Stomach smooth muscle (tissue), 2 donors: ENCODE measurements around the gene FGF12.

Experiments
- H3K27ac ChIP-seq: one replicate; pipeline ENCODE4 v1.7.0; 2013; ENCODE audit warnings: mild to moderate bottlenecking, low read length, inconsistent platforms
- H3K27me3 ChIP-seq, 2 donors: one replicate each; pipeline ENCODE4 v1.7.0; 2013; ENCODE audit warnings: low read length in 2 of 2; ENCODE audit not compliant: insufficient read depth in 2 of 2, control insufficient read depth in 1 of 2
- H3K36me3 ChIP-seq, 2 donors: one replicate each; pipeline ENCODE4 v1.7.0; 2013; ENCODE audit warnings: low read length in 2 of 2; ENCODE audit not compliant: control insufficient read depth in 2 of 2, insufficient read depth in 2 of 2
- H3K4me1 ChIP-seq: one replicate; pipeline ENCODE4 v1.7.0; 2013; ENCODE audit warnings: low read length; ENCODE audit not compliant: control insufficient read depth, insufficient read depth
- H3K4me3 ChIP-seq, 2 donors: one replicate each; pipeline ENCODE4 v1.7.0; 2013; ENCODE audit warnings: low read length in 2 of 2
- H3K9ac ChIP-seq, 2 donors: one replicate each; pipeline ENCODE4 v1.7.0; 2013; ENCODE audit warnings: low read length in 2 of 2, mild to moderate bottlenecking in 1 of 2
- H3K9me3 ChIP-seq, 2 donors: one replicate each; pipeline ENCODE4 v1.7.0; 2013; ENCODE audit warnings: low read length in 2 of 2; ENCODE audit not compliant: control insufficient read depth in 2 of 2
- donor health status: healthy.
- donor health status: Pancreatic carcinoma.

The FGF12 gene

GRCh38 chr3:192417017-192417416 lies 310.3 kb downstream of the FGF12 start:
- Histone ChIP-seq H3K9me3 (no peaks in the 10 kb centered on the region), H3K36me3 (no peaks in the 10 kb centered on the region), H3K9ac (no peak overlapping the region), H3K27me3 (no peaks in the 10 kb centered on the region), H3K4me1 (no peaks in the 10 kb centered on the region), H3K27ac (no peak overlapping the region), H3K4me3 (no peak overlapping the region)

GRCh38 chr3:192413461-192413860 lies 313.9 kb downstream of the FGF12 start:
- H3K27ac ChIP-seq = no peak overlapping the region
- H3K27me3 ChIP-seq = peaks cover 0 to 13% of the 10 kb centered on the region in 2 donors
- H3K4me1 ChIP-seq = peaks cover 3% of the 10 kb centered on the region
- no peak overlapping the region for H3K9ac ChIP-seq
- no peaks in the 10 kb centered on the region for H3K36me3 ChIP-seq
- no peak overlapping the region for H3K4me3 ChIP-seq
- H3K9me3 ChIP-seq = no peaks in the 10 kb centered on the region

GRCh38 chr3:192410684-192410960 lies 316.7 kb downstream of the FGF12 start:
- Histone ChIP-seq H3K9me3 (no peaks in the 10 kb centered on the region), H3K4me1 (peaks cover 3% of the 10 kb centered on the region), H3K27me3 (peaks cover 0 to 29% of the 10 kb centered on the region in 2 donors), H3K9ac (no peak overlapping the region), H3K4me3 (peak overlapping the region in 1 of 2 donors; percentile 66), H3K27ac (no peak overlapping the region), H3K36me3 (no peaks in the 10 kb centered on the region)

- no peaks in the 10 kb centered on the region for H3K36me3 ChIP-seq
- no peak overlapping the region for H3K9ac ChIP-seq
- H3K27me3 ChIP-seq = peaks cover 0 to 30% of the 10 kb centered on the region in 2 donors
Measured at GRCh38 chr3:192409838-192410683, 317.3 kb downstream of the FGF12 start.

GRCh38 chr3:192409201-192409837 lies 318.0 kb downstream of the FGF12 start:
- H3K27me3 ChIP-seq = peaks cover 0 to 30% of the 10 kb centered on the region in 2 donors
- peaks cover 3% of the 10 kb centered on the region for H3K4me1 ChIP-seq
- no peak overlapping the region for H3K27ac ChIP-seq
- no peaks in the 10 kb centered on the region for H3K9me3 ChIP-seq
- H3K36me3 ChIP-seq = no peaks in the 10 kb centered on the region
- H3K9ac ChIP-seq = no peak overlapping the region
- peak overlapping the region; percentile 64 to 66 for H3K4me3 ChIP-seq

More at GRCh38 chr3:192409838-192410683, 317.3 kb downstream of the FGF12 start:
- H3K4me1 ChIP-seq = peaks cover 3% of the 10 kb centered on the region
- no peaks in the 10 kb centered on the region for H3K9me3 ChIP-seq
- H3K27ac ChIP-seq = no peak overlapping the region
- H3K4me3 ChIP-seq = peak overlapping the region; percentile 20 to 66

GRCh38 chr3:192408647-192409200 lies 318.6 kb downstream of the FGF12 start:
- peaks cover 0 to 30% of the 10 kb centered on the region in 2 donors for H3K27me3 ChIP-seq
- H3K27ac ChIP-seq = no peak overlapping the region
- H3K4me3 ChIP-seq = peak overlapping the region; percentile 64 to 66
- no peaks in the 10 kb centered on the region for H3K36me3 ChIP-seq
- no peaks in the 10 kb centered on the region for H3K9me3 ChIP-seq
- no peak overlapping the region for H3K9ac ChIP-seq
- peaks cover 3% of the 10 kb centered on the region for H3K4me1 ChIP-seq

GRCh38 chr3:192408007-192408646 lies 319.2 kb downstream of the FGF12 start:
- Histone ChIP-seq H3K9me3 (no peaks in the 10 kb centered on the region), H3K27ac (no peak overlapping the region), H3K4me1 (peaks cover 3% of the 10 kb centered on the region), H3K9ac (no peak overlapping the region), H3K36me3 (no peaks in the 10 kb centered on the region), H3K4me3 (peak overlapping the region; percentile 52 to 66), H3K27me3 (peaks cover 0 to 30% of the 10 kb centered on the region in 2 donors)

- Histone ChIP-seq H3K9ac (no peak overlapping the region), H3K9me3 (no peaks in the 10 kb centered on the region), H3K36me3 (no peaks in the 10 kb centered on the region), H3K27ac (no peak overlapping the region), H3K4me1 (no peaks in the 10 kb centered on the region), H3K27me3 (peaks cover 0 to 3% of the 10 kb centered on the region in 2 donors), H3K4me3 (no peak overlapping the region)
Measured at GRCh38 chr3:192399767-192400166, 327.6 kb downstream of the FGF12 start.

- Histone ChIP-seq H3K9ac (no peak overlapping the region), H3K9me3 (no peaks in the 10 kb centered on the region), H3K4me3 (no peak overlapping the region), H3K36me3 (no peaks in the 10 kb centered on the region), H3K4me1 (no peaks in the 10 kb centered on the region), H3K27me3 (no peaks in the 10 kb centered on the region), H3K27ac (no peak overlapping the region)
Measured at GRCh38 chr3:192397012-192397411, 330.3 kb downstream of the FGF12 start.

- Histone ChIP-seq H3K9me3 (no peaks in the 10 kb centered on the region), H3K27ac (no peak overlapping the region), H3K4me1 (no peaks in the 10 kb centered on the region), H3K27me3 (no peaks in the 10 kb centered on the region), H3K4me3 (no peak overlapping the region), H3K9ac (no peak overlapping the region), H3K36me3 (no peaks in the 10 kb centered on the region)
Measured at GRCh38 chr3:192395506-192395905, 331.8 kb downstream of the FGF12 start.
